ACHN (cell line): ENCODE measurements around the gene USP20.

Experiments
- DNase-seq: peaks from one replicate; pipeline ENCODE4 v3.0.0-alpha.2; 2015
- in situ Hi-C: cut with HindIII; loops from 2 replicates; pipeline ENCODE4 v1.10.0; 2017; ENCODE audit warnings: low sequenced_read_pairs, low pct_ligation_motif_present, low pct_unique_long_range_greater_than_20kb

The USP20 gene

GRCh38 chr9:129923589-129923988 is 88.3 kb downstream of the USP20 start:
- no peak for DNase-seq
- in situ Hi-C loops, result no loop called here

GRCh38 chr9:129929496-129930125 is 94.4 kb downstream of the USP20 start:
- in situ Hi-C loops, result no loop called here
- DNase-seq, result no peak

DNA sequence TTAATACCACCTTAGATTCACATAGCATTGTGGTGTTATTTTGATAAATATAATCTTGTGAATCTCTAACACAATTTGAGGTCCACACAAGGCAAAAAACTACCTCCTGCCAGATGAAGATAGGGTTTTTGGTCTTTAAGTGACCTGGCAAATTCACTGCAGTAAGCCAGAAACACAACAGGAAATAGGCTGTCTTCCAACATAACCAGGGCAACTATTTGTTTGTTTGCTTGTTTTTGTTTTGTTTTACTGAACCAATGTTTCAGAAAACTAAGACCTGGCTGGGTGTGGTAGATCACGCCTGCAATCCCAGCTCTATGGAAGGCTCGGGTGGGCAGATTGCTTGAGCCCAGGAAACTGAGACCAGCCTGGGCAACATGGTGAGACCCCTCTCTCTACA is 95.5 kb downstream of the USP20 start:
- DNase-seq, result no peak
- in situ Hi-C loops, result no loop called here
